CMK (cell line): ENCODE results near the gene CAB39.
A peak's percentile ranks its signal among the peaks of the same experiment; 100 is the strongest.
"Not testable (repeated sequence)": the region's sequence is repeated elsewhere in the genome, so short reads cannot be mapped to it uniquely, and the experiment has no call there.

Experiments
- DNase-seq: peaks from one replicate; pipeline ENCODE4 v3.0.0-alpha.2; 2010; ENCODE audit warnings: low read depth

The CAB39 gene

GRCh38 chr2:230715201-230715600 lies 2.6 kb downstream of the CAB39 start:
- no peak for DNase-seq

DNA sequence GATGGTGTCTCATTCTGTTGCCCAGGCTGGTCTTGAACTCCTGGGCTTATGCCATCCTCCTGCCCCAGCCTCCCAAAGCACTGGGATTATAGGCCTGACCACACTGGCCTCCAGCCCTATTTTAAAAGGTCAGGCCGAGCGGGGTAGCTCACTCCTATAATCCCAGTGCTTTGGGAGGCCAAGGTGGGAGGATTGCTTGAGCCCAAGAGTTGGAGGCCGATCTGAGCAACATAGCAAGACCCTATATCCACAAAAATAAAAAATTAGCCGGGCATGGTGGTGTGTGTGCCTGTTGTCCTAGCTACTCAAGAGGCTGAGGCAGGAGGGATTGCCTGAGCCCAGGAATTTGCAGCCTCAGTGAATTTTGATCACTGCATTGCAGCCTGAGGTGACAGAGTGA lies 3.9 kb downstream of the CAB39 start:
- no peak for DNase-seq

- no peak for DNase-seq
Measured at GRCh38 chr2:230717600-230717999, 5.0 kb downstream of the CAB39 start.

- no peak for DNase-seq
Measured at GRCh38 chr2:230719340-230719739, 6.7 kb downstream of the CAB39 start.

- no peak for DNase-seq
Measured at GRCh38 chr2:230721712-230722111, 9.1 kb downstream of the CAB39 start.

DNA sequence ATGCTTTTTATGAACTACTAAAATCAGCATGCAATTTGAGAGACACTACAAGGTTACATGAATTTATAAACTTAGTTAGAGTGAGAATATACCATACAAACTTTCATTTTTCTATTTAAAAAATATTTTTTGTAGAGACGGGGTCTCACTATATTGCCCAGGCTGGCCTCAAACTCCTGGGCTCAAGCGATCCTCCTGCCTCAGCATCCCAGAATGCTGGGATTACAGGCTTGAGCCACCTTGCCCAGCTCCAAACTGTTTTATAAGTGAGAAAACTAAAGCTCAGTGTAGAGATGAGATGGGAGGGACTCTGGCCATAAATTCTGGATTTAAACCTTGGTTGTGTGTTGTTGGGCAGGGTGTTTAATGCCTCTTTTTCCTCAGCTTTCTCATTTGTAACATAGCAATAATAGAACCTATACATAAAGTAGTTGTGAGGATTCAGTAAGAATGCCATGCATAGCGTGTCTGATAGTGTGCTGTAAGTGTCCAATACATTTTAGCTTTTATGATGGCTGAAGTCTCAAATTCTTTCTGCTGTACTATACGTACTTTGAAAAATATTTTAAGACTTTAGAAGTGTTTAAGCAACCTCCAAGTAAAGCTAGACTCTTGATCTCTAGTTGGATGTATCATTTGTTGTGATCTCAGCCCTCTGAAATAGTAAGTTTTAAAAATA lies 9.7 kb downstream of the CAB39 start:
- DNase-seq, result no peak

DNA sequence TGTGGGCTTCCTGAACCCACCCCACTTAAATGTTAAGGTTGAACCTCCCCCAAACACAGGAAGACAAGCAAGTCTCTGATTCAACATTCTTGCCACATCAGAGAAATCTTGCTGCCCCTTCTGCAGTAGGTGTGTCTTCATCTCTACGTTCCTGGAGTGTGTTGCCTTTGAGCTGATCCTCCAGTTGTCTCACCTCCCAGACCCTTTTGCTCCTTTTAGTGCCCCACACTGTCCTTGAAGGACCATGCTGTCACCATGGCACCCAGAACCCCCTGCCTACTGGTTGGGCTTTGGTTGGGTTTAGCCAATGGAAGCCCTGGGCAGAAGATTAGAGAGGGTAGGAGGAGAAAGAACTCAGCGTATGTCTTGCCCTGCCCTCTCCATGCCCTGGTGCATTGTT lies 10.7 kb downstream of the CAB39 start:
- DNase-seq, result no peak

GRCh38 chr2:230724957-230725356 lies 12.3 kb downstream of the CAB39 start:
- not testable (repeated sequence) for DNase-seq

DNA sequence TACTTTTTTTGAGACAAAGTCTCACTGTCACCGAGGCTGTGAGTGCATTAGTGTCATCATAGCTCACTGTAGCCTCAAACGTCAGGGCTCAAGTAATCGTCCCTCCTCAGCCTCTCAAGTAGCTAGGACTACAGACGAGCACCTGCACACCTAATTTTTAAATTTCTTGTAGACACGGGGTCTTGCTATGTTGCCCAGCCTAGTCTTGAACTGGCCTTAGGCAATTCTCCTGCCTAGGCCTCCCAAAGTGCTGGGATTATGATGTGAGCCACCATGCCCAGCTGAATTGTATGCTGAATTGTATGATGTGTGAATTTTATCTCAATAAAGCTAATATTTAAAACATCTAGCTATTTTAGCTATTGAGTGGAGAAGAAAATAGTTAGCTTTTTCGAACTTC lies 18.9 kb downstream of the CAB39 start:
- no peak for DNase-seq

- DNase-seq, result no peak
Measured at GRCh38 chr2:230732914-230733401, 20.3 kb downstream of the CAB39 start.

- no peak for DNase-seq
Measured at GRCh38 chr2:230734247-230735175, 21.9 kb downstream of the CAB39 start.

- no peak for DNase-seq
Measured at GRCh38 chr2:230735884-230736283, 23.2 kb downstream of the CAB39 start.

GRCh38 chr2:230737300-230737699 lies 24.7 kb downstream of the CAB39 start:
- DNase-seq, result no peak

DNA sequence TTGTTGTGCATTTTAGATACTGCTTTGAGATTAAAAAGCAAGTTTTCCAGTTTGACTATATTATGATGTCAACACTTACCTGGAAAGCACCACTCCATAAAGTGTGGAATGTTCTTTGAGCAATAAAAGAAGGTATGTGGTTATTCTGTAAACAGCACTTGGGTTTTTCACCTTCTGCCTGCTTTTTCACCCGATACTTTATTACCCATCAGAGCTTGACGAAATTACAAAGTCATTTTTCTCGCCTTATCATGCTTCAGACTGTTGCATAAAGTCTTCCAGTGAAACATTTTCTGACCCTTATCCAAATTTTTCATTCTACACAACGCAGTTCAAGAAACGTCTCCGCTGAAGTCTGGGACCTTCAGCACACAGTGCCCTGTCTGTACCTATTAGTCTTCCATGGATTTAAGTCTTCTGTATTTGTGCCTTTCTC lies 25.2 kb downstream of the CAB39 start:
- no peak for DNase-seq

GRCh38 chr2:230738391-230738811 lies 25.8 kb downstream of the CAB39 start:
- no peak for DNase-seq

GRCh38 chr2:230738924-230739323 lies 26.3 kb downstream of the CAB39 start:
- DNase-seq, result no peak

- DNase-seq, result no peak
Measured at GRCh38 chr2:230739961-230740360, 27.3 kb downstream of the CAB39 start.

DNA sequence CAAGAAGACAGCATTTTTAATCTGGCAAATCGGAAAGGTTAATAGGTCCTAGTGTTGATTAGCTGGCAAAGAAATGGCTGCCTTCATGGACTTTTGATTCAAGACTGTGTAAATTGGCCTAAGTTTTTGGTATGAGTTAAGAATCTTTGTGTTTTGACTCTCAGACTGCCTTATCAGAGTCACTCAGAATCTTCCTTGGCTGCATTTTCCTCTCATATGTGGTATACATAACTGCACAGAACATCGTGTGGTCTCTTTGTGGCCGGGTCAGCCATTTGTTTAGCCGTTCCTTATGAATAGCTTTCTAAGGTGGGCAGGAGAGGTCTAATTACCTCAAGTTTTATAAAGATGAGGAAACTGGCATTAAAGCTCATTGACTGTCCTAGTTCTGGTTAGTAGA lies 30.1 kb downstream of the CAB39 start:
- DNase-seq, result no peak

DNA sequence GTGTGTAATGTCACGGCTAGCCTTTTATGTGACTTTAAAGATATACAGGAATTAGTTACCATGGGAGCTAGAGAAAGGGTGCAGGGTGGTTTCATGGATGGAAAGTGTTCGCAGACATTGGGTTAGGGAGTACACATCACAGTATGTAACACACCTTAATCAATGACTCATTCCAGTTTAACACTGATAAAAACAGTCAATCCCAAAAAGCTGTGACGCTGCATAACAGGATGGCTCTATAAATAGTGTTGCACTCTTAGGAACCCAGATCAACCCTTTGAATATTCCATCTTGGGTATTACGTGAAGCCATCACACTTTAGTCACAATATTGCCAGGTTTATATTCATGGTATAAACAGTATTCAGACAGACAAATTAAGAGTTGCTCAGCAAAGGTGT lies 33.6 kb downstream of the CAB39 start:
- DNase-seq, result no peak

- DNase-seq, result peak; percentile 51
Measured at GRCh38 chr2:230748087-230748486, 35.4 kb downstream of the CAB39 start.

DNA sequence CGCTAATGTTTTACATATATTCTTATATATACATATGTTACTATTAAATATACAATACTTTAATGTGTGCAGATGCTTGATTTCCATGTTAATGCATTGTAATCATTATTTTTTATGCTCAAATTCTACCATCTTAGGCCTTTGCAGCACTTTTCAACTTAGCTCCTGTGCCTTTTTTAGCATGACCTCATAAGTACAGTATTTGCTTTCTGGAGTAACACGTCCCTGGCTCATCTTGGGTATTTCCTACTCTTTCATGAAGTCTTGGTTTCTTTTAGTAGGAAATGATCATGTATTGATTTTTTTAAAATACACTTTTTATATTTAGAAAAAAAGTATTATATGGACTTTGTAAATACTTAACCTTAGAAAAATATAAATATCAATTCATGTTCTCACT lies 36.5 kb downstream of the CAB39 start:
- DNase-seq, result no peak

GRCh38 chr2:230751062-230751461 lies 38.4 kb downstream of the CAB39 start:
- DNase-seq, result no peak

GRCh38 chr2:230754200-230754599 lies 41.6 kb downstream of the CAB39 start:
- no peak for DNase-seq
